ENCODE measurements around the gene GPRIN1.

- TF ChIP-seq CTCF (IDR thresholded peaks at IDR 0.05) (no peak), EZH2 (IDR thresholded peaks at IDR 0.05; ENCODE audit: borderline replicate concordance, insufficient read depth, low read depth, low read length, poor library complexity, severe bottlenecking) (no peak)
These were observed 46.0 kb downstream of the GPRIN1 start for GRCh38 chr5:176564002-176564401.

Data from B cell (primary cell).